ENCODE data around the gene TUBG2.

The TUBG2 gene

GRCh38 chr17:42676424-42677011 lies 17.4 kb downstream of the TUBG2 start, which contains the start of gene PLEKHH3:
TSS of gene PLEKHH3 (minus strand) at chr17:42676994. CDS start at chr17:42676563, 431 bp downstream.
- no peak for DNase-seq (ENCODE audit: low read depth)

- DNase-seq (ENCODE audit: low read depth), result peak; percentile 99
Observed at GRCh38 chr17:42677012-42677857, 18.2 kb downstream of the TUBG2 start.

GRCh38 chr17:42677921-42678781 lies 19.1 kb downstream of the TUBG2 start:
- peak; percentile 94 for DNase-seq (ENCODE audit: low read depth)

GRCh38 chr17:42678951-42679491 lies 19.9 kb downstream of the TUBG2 start:
- peak; percentile 39 for DNase-seq (ENCODE audit: low read depth)

GRCh38 chr17:42679492-42680330 lies 20.6 kb downstream of the TUBG2 start:
- peak; percentile 81 for DNase-seq (ENCODE audit: low read depth)

GRCh38 chr17:42680331-42680808 lies 21.3 kb downstream of the TUBG2 start:
- DNase-seq (ENCODE audit: low read depth), result peak; percentile 18

GRCh38 chr17:42681976-42682721 lies 23.1 kb downstream of the TUBG2 start, which contains the start of gene CNTNAP1:
TSS of gene CNTNAP1 (plus strand) at chr17:42682531. CDS start at chr17:42682830, 299 bp downstream.
- DNase-seq (ENCODE audit: low read depth), result peak; percentile 87

- DNase-seq (ENCODE audit: low read depth), result peak; percentile 61
Observed at GRCh38 chr17:42682722-42683403, 23.8 kb downstream of the TUBG2 start.

- peak; percentile 42 for DNase-seq (ENCODE audit: low read depth)
Observed at GRCh38 chr17:42683407-42684034, 24.4 kb downstream of the TUBG2 start.

GRCh38 chr17:42684929-42685556 lies 26.0 kb downstream of the TUBG2 start:
- DNase-seq (ENCODE audit: low read depth), result no peak

- no peak for DNase-seq (ENCODE audit: low read depth)
Observed at GRCh38 chr17:42685831-42686230, 26.7 kb downstream of the TUBG2 start.

GRCh38 chr17:42686520-42687128 lies 27.5 kb downstream of the TUBG2 start:
- no peak for DNase-seq (ENCODE audit: low read depth)

GRCh38 chr17:42687707-42688320 lies 28.7 kb downstream of the TUBG2 start:
- DNase-seq (ENCODE audit: low read depth), result no peak

GRCh38 chr17:42690596-42690995 lies 31.5 kb downstream of the TUBG2 start:
- no peak for DNase-seq (ENCODE audit: low read depth)

- no peak for DNase-seq (ENCODE audit: low read depth)
Observed at GRCh38 chr17:42691021-42691545, 32.0 kb downstream of the TUBG2 start.

- DNase-seq (ENCODE audit: low read depth), result no peak
Observed at GRCh38 chr17:42692489-42692888, 33.4 kb downstream of the TUBG2 start.

GRCh38 chr17:42694524-42694923 lies 35.4 kb downstream of the TUBG2 start:
- DNase-seq (ENCODE audit: low read depth), result no peak
